HG02970 (cell line): ENCODE measurements around the gene CLEC18B.
"Not testable (repeated sequence)": the region's sequence is repeated elsewhere in the genome, so short reads cannot be mapped to it uniquely, and the experiment has no call there.

Source experiments
- ATAC-seq: cut with Tn5 transposase; IDR thresholded peaks from one replicate; pipeline ENCODE4 v1.9.1; 2021; ENCODE audit warnings: mild to moderate bottlenecking, moderate library complexity, moderate number of reproducible peaks; ENCODE audit not compliant: unreplicated experiment, low FRiP score

Gene CLEC18B

GRCh38 chr16:74446866-74447265 lies 25.6 kb upstream of the CLEC18B start:
- no peak for ATAC-seq

DNA sequence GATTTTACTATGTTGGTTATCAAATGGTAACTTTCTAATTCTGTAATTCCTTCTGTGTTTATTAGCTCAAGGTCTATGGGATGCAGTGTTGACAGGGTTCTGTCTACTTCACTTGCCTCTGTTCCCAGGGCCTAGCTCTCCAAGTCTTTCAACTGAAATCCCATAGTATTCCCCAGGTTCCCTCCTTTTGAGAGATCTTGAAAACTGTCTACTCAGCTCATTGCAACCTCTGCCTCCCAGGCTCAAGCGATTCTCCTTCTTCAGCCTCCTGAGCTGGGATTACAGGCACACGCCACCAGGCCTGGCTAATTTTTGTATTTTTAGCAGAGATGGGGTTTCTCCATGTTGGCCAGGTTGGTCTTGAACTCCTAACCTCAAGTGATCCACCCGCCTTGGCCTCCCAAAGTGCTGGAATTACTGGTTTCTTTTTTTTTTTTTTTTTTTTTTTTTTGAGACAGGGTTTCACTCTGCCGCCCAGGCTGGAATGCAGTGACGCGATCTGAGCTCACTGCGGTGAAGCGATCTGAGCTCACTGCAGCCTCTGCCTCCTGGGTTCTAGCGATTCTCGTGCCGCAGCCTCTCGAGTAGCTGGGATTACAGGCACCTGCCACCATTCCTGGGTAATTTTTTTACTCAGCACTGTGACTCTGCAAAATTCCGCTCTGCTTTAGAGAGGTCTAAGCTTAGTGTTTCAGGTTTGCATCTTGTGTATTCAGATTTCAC lies 22.5 kb upstream of the CLEC18B start:
- ATAC-seq = not testable (repeated sequence)

GRCh38 chr16:74439685-74440084 lies 18.4 kb upstream of the CLEC18B start:
- ATAC-seq = no peak

- no peak for ATAC-seq
Observed at GRCh38 chr16:74438492-74438979, 17.3 kb upstream of the CLEC18B start.

DNA sequence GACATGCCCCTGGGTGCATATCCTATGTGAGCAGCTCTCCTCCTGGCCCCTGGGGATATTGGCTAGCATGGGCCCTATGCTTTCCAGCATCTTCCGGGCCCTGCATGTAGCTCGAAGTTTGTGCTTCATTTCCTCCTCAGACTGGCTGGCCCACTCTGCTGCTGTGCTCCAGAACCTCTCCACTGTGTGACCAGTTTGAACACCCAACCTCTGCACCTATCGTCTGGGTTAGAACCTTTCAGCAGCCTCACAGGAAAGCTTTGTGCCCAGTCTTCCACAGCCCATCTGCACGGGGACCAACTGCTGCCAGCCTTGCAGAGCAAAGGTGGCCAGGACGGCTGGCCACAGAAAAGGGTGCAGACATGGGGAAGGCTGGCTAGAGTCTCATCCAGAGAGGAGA lies 10.2 kb upstream of the CLEC18B start:
- ATAC-seq = no peak

DNA sequence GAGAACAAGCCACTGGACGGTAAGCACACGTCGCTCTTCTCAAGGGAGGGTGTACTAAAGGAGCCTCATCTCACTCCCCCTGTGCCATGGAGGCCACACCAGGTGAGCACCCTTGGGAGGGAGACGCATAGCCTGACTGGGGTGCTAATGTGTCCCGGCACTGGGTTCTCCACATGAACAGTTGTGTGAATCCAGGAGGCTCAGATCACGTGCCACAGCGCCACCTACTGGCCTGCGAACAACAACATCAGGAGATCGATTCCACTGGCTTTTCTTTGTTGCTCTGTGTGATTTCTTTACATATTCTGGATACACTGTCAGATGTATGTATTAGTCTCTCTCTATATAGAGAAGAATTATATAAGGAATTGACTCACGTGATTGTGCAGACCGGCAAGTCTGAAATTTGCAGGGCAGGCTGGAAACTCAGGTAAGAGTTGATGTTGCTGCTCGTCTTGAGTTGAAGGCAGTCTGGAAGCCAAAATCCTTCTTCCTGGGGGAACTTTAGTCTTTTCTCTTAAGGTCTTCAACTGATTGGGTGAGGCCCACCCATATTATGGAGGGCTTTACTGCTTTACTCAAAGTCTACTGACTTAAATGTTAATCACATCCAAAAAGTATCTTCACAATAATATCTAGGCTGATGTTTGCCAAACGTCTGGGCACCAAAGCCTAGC lies 8.9 kb upstream of the CLEC18B start:
- ATAC-seq = not testable (repeated sequence)

DNA sequence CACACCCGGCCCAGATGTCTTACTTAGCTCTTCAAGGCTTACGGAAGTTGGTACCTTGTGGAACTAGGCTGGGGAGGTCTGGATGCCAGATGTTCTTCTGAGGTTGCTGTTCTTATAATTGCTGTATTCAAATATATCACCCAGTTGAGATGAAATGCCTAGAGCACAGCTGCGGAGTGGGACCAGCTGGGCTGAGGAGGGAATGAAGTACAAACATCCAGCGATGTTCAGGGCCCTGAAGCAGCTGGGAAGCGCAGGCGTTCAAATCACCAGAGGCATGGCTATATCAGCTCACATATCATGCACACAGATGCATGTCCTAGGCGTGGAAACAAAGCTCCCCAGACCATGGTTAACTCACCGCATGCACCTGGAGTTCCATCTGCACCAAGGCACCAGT lies 7.2 kb upstream of the CLEC18B start:
- ATAC-seq = not testable (repeated sequence)

- not testable (repeated sequence) for ATAC-seq
Observed at GRCh38 chr16:74425751-74426150, 4.5 kb upstream of the CLEC18B start.

- not testable (repeated sequence) for ATAC-seq
Observed at GRCh38 chr16:74423721-74424120, 2.4 kb upstream of the CLEC18B start.

DNA sequence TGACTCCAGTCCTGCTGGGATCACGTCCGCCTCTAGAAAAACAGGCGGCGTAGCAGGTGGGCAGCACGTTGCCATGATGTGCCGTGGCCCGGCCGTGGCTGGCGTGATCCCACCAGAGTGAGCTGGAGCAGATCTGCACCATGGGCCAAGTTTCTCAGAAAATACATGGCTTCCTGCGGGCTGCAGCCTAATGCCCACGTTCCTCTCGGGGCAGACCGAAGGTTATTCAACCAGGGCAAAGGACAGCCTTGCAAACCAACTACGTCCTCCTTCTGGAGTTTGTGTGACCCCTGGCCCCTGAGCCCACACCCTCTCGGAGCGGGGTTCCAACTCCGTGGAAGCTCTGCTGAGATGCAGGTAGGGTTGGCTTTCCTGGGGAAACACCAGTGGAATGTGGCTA lies 808 bp upstream of the CLEC18B start:
- ATAC-seq = not testable (repeated sequence)

GRCh38 chr16:74421482-74421785 lies 156 bp upstream of the CLEC18B start:
- ATAC-seq = not testable (repeated sequence)

GRCh38 chr16:74419811-74420210 lies 1.5 kb downstream of the CLEC18B start:
- not testable (repeated sequence) for ATAC-seq

- ATAC-seq = not testable (repeated sequence)
Observed at GRCh38 chr16:74417897-74418296, 3.4 kb downstream of the CLEC18B start.

GRCh38 chr16:74413920-74414319 lies 7.4 kb downstream of the CLEC18B start:
- ATAC-seq = not testable (repeated sequence)

DNA sequence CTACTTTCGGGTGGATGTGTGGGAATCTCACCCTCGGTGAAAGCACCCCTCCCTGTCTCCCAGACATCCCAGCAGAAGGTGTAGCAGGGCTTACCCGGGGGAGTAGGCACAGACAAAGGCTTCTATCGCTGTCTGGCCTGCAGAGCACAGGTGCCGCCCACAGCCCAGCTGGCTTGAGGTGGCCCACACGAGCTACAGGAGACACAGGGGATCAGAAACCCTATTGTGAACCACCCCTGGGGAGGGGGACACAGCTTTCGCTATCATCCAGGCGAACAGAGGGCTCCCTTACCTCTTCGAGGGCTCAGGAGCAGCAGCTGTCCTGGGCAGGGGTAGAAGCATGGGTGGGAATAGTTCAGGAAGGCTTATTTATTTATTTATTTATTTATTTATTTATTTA lies 7.8 kb downstream of the CLEC18B start:
- ATAC-seq = not testable (repeated sequence)

GRCh38 chr16:74412775-74413390 lies 8.4 kb downstream of the CLEC18B start:
- not testable (repeated sequence) for ATAC-seq

DNA sequence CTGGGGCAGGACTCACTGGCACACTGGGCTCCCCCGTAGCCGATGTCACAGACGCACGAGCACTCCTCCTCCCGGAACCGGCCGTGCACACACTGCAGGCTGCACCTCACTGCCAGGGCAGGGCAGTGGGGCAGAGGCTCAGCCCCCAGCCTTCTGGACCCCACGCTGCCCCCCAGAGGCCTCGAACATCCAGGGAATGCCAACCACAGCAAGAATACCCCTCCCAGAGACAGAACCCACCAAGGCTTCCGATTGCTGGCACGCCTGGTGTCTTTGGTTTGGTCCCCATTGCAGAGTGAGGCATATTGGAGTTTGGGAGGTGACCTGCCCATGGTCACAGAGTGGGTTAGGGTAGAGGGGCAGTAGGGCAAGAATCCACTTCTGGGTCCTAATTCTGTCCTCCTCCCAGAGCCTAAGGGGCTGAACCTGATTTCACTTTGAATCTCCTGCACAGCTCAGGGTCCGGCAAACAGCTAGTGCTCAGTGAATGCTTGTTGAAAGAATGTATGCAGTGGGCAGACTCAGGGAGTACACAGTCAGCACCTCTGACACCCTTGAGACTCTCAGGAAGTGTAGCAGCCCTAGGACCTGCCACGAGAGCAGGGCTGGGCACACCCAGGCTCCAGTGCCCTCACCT lies 9.0 kb downstream of the CLEC18B start:
- not testable (repeated sequence) for ATAC-seq

- ATAC-seq = not testable (repeated sequence)
Observed at GRCh38 chr16:74410981-74411380, 10.3 kb downstream of the CLEC18B start.

DNA sequence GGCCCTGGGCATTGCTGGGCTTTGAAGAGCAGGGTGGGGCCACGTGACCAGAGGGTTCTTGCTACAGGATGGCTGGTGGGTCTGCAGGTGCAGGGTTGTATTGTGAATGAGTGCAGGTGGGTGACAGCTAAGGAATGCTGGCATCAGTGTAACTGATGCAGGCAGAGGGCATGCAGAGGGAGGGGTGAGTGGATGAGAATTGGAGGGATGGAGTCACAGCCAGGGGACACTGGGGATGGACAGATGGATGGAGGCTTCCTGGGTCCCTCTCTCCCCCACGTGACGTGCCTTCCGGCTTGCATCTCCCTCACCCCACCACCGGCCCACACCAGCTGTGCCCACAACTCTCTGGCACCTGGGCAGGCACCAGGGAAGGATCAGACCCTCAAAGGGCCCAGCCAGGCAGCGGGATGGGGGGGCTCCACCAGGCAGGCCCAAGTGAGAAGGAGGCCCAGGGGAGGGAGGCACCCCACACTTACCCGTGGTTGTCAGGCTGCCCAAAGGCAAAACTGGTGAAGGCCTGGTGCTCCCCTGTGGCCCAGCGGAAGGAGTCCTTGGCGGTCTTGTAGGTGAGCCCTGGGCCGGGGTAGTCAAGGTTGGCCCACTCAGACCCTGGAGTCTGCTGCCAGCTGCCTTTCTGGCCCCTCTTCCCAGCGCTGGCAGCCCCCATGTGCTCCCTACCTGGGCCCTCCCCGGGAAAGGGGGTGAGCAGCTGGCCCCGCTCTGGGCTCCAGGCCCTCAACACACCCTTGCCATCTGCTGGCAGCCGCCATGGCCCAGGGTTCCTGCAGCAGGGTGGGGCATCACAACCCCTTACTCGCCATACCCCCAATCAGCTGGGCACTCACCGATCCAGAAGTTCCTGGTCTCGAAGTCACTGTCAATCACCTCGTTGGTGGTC lies 11.0 kb downstream of the CLEC18B start:
- not testable (repeated sequence) for ATAC-seq
